SK-N-SH treated with all-trans-retinoic acid at 6 μM for 48 hours (cell line): ENCODE results near the gene ABHD8.

Experiments used
- ATAC-seq: fragments of 200-7000 bp; cut with Tn5 transposase; 3 replicates; pipeline ENCODE4 v1.9.1; 2020; ENCODE audit warnings: mild to moderate bottlenecking, moderate library complexity
- ARNTL ChIP-seq: fragments of 450-650 bp; formaldehyde crosslinking; IDR thresholded peaks from 2 replicates; pipeline ENCODE4 v1.5.0; 2020; ENCODE audit warnings: low read depth, mild to moderate bottlenecking, moderate library complexity, borderline replicate concordance
- BACH2 ChIP-seq: fragments of 250-450 bp; sonication (Bioruptor Pico); IDR thresholded peaks from 2 replicates; pipeline ENCODE4 v1.9.0; 2021; ENCODE audit warnings: mild to moderate bottlenecking, borderline replicate concordance
- CSDC2 ChIP-seq: fragments of 250-450 bp; sonication (Bioruptor Pico); IDR thresholded peaks from 2 replicates; pipeline ENCODE4 v1.5.0; 2020; ENCODE audit warnings: mild to moderate bottlenecking, moderate library complexity
- ESRRG ChIP-seq: fragments of 250-450 bp; sonication (Bioruptor Pico); IDR thresholded peaks from 2 replicates; pipeline ENCODE4 v1.6.1; 2021; ENCODE audit warnings: mild to moderate bottlenecking
- GLIS3 ChIP-seq: fragments of 250-450 bp; sonication (Bioruptor Pico); IDR thresholded peaks from 2 replicates; pipeline ENCODE4 v1.5.0; 2020; ENCODE audit warnings: mild to moderate bottlenecking, moderate library complexity
- ISL1 ChIP-seq: fragments of 250-450 bp; sonication (Bioruptor Pico); IDR thresholded peaks from 2 replicates; pipeline ENCODE4 v2.1.2; 2022; ENCODE audit warnings: mild to moderate bottlenecking, moderate library complexity
- OSR1 ChIP-seq: fragments of 250-450 bp; sonication (Bioruptor Pico); IDR thresholded peaks from 2 replicates; pipeline ENCODE4 v1.8.0; 2022; ENCODE audit warnings: moderate library complexity, mild to moderate bottlenecking, inconsistent platforms
- PPARA ChIP-seq: fragments of 250-450 bp; sonication (Bioruptor Pico); IDR thresholded peaks from 2 replicates; pipeline ENCODE4 v1.5.0; 2020; ENCODE audit warnings: mild to moderate bottlenecking, borderline replicate concordance
- RARB ChIP-seq: fragments of 250-450 bp; sonication (Bioruptor Pico); IDR thresholded peaks from 2 replicates; pipeline ENCODE4 v1.8.0; 2021; ENCODE audit warnings: mild to moderate bottlenecking, moderate library complexity
- SNAI2 ChIP-seq: fragments of 250-450 bp; sonication (Bioruptor Pico); IDR thresholded peaks from 2 replicates; pipeline ENCODE4 v1.5.0; 2020; ENCODE audit warnings: mild to moderate bottlenecking, moderate library complexity
- TOX ChIP-seq: fragments of 250-450 bp; sonication (Bioruptor Pico); IDR thresholded peaks from 2 replicates; pipeline ENCODE4 v1.8.0; 2021; ENCODE audit warnings: mild to moderate bottlenecking, moderate library complexity, borderline replicate concordance
- ZC3H10 ChIP-seq: fragments of 250-450 bp; sonication (Bioruptor Pico); IDR thresholded peaks from 2 replicates; pipeline ENCODE4 v1.5.1; 2021; ENCODE audit warnings: mild to moderate bottlenecking, moderate library complexity
- ZFP3 ChIP-seq: fragments of 250-450 bp; sonication (Bioruptor Pico); IDR thresholded peaks from 2 replicates; pipeline ENCODE4 v1.5.0; 2020; ENCODE audit warnings: mild to moderate bottlenecking, moderate library complexity
- ZFP30 ChIP-seq: fragments of 450-650 bp; formaldehyde crosslinking; IDR thresholded peaks from 2 replicates; pipeline ENCODE4 v1.5.0; 2022; ENCODE audit warnings: mild to moderate bottlenecking, moderate library complexity
- ZNF565 ChIP-seq: fragments of 450-650 bp; formaldehyde crosslinking; conservative IDR thresholded peaks from 2 replicates; pipeline ENCODE4 v1.5.0; 2020; ENCODE audit warnings: low read depth, mild to moderate bottlenecking, moderate library complexity
- ZNF70 ChIP-seq: fragments of 450-650 bp; formaldehyde crosslinking; IDR thresholded peaks from 2 replicates; pipeline ENCODE4 v1.5.0; 2020; ENCODE audit warnings: mild to moderate bottlenecking, moderate library complexity
- ZNF8 ChIP-seq: fragments of 450-650 bp; formaldehyde crosslinking; IDR thresholded peaks from 2 replicates; pipeline ENCODE4 v1.5.0; 2020; ENCODE audit warnings: mild to moderate bottlenecking, moderate library complexity
- TF ChIP-seq, protein P1 (sequence below): fragments of 250-450 bp; sonication (Bioruptor Pico); IDR thresholded peaks from 2 replicates; pipeline ENCODE4 v1.5.1; 2021; ENCODE audit warnings: mild to moderate bottlenecking, moderate library complexity
- TF ChIP-seq, protein P2 (sequence below): fragments of 250-450 bp; sonication (Bioruptor Pico); IDR thresholded peaks from 2 replicates; pipeline ENCODE4 v1.5.1; 2020; ENCODE audit warnings: low read depth, mild to moderate bottlenecking, moderate library complexity
- TF ChIP-seq, protein P3 (sequence below): fragments of 250-450 bp; sonication (Bioruptor Pico); IDR thresholded peaks from 2 replicates; pipeline ENCODE4 v1.5.0; 2020; ENCODE audit warnings: mild to moderate bottlenecking, moderate library complexity

The ABHD8 gene

DNA sequence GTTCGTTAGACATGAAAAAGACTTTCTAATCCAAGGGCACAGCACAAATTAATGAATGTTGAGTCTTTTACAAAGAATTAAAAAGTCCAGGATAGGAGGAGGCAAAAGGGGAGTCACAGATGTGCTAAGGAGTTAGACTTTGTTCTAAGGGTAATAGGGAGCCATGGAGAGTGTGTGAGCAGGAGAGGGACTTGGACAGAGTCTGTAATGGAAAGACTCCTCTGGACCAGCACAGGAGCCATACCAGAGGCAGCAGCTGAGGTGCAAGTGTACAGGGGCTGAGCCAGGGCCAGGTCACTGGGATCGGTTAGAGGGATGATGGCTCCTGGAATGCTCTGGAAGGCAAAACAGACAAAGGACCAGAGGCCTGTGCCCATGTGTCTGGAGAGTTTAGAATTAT, 44.7 kb upstream of the ABHD8 start (continued):
- TF ChIP-seq, protein P1, sequence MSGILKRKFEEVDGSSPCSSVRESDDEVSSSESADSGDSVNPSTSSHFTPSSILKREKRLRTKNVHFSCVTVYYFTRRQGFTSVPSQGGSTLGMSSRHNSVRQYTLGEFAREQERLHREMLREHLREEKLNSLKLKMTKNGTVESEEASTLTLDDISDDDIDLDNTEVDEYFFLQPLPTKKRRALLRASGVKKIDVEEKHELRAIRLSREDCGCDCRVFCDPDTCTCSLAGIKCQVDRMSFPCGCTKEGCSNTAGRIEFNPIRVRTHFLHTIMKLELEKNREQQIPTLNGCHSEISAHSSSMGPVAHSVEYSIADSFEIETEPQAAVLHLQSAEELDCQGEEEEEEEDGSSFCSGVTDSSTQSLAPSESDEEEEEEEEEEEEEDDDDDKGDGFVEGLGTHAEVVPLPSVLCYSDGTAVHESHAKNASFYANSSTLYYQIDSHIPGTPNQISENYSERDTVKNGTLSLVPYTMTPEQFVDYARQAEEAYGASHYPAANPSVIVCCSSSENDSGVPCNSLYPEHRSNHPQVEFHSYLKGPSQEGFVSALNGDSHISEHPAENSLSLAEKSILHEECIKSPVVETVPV (CRISPR knock-in tag), result no peak
- TF ChIP-seq RARB (CRISPR knock-in tag) (no peak), TOX (CRISPR knock-in tag) (no peak)

DNA sequence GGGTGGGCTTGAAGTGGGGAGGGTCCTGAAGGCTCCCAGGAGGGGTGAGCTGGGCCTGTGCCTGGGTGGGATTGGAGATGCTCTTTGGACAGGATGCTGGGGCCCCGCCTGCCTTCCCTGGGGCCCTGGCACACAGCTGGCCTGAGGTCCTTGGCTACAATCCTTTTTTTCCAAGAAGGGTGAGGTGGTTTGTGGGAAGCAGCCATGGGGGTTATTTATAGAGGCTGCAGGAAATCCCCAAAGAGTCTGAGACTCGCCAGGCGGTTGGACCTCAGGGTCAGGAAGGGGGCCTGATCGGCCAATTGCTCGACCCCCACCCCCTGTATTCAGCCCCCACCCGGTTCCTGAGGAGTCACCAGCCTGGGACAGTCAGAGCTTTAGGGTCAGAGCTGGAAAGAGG, 44.1 kb upstream of the ABHD8 start:
- ATAC-seq, result no peak
- TF ChIP-seq, protein P2, sequence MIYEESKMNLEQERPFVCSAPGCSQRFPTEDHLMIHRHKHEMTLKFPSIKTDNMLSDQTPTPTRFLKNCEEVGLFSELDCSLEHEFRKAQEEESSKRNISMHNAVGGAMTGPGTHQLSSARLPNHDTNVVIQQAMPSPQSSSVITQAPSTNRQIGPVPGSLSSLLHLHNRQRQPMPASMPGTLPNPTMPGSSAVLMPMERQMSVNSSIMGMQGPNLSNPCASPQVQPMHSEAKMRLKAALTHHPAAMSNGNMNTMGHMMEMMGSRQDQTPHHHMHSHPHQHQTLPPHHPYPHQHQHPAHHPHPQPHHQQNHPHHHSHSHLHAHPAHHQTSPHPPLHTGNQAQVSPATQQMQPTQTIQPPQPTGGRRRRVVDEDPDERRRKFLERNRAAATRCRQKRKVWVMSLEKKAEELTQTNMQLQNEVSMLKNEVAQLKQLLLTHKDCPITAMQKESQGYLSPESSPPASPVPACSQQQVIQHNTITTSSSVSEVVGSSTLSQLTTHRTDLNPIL (CRISPR knock-in tag), result no peak
- no peak for TF ChIP-seq TOX (CRISPR knock-in tag)
- TF ChIP-seq OSR1, result no peak
- no peak for TF ChIP-seq ZNF70 (CRISPR knock-in tag)
- TF ChIP-seq ARNTL (CRISPR knock-in tag), result no peak
- TF ChIP-seq ISL1, result no peak
- no peak for TF ChIP-seq ZC3H10 (CRISPR knock-in tag)
- no peak for TF ChIP-seq ZFP30 (CRISPR knock-in tag)
- no peak for TF ChIP-seq GLIS3 (CRISPR knock-in tag)
- no peak for TF ChIP-seq BACH2 (CRISPR knock-in tag)

DNA sequence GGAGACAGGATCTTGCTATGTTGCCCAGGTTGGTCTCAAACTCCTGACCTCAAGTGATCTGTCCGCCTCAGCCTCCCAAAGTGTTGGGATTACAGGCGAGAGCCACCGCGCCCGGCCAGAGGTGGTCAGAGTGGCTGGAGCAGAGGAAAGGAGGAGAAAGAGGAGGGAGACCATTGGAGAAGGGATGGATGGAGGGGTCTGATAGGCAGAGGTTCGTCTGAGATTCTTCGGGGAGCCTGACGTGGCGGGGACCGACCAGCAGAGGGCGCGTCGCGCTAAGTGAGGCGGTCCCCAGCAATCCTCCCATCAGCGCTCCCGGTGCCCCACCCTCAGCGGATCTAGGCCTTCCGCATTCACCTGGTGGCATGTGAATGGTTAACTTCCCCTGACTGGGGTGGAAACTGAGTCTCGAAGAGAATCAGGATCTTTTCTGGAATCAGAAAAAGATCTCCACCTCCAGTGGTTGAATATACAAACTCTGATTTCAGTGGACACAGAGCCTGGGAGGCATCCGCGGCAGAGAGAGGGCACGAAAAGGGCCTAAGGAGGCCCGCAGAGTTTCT, 43.0 kb upstream of the ABHD8 start:
- no peak for TF ChIP-seq SNAI2 (CRISPR knock-in tag)
- TF ChIP-seq GLIS3 (CRISPR knock-in tag), result no peak
- no peak for TF ChIP-seq RARB (CRISPR knock-in tag)
- peak; percentile 88 for TF ChIP-seq ZNF70 (CRISPR knock-in tag)
- no peak for TF ChIP-seq ZC3H10 (CRISPR knock-in tag)
- TF ChIP-seq TOX (CRISPR knock-in tag), result no peak
- TF ChIP-seq ZNF8 (CRISPR knock-in tag), result no peak
- ATAC-seq, result peak; percentile 95

DNA sequence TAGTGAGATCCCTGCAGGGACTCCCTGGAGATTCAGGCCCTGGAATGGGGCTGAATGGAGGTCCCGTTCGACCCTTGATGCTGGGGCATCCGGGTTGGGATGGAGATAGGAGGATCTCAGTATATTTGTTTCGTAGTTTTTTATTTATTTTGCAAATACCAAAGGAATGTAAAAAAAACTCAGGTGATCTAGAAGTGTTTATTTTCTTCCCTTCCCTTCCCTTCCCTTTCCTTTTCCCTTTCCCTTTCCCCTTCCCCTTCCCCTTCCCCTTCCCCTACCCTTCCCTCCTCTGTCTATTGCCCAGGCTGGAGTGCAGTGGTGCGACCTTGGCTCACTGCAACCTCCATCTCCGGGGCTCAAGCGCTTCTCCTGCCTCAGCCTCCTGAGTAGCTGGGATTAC, 38.6 kb upstream of the ABHD8 start:
- ATAC-seq, result no peak
- TF ChIP-seq PPARA, result no peak
- TF ChIP-seq ZNF70 (CRISPR knock-in tag), result no peak
- TF ChIP-seq ZC3H10 (CRISPR knock-in tag), result no peak
- no peak for TF ChIP-seq BACH2 (CRISPR knock-in tag)
- TF ChIP-seq, protein P1 (CRISPR knock-in tag), result no peak
- TF ChIP-seq ZFP30 (CRISPR knock-in tag), result no peak
- no peak for TF ChIP-seq ZFP3
- TF ChIP-seq ARNTL (CRISPR knock-in tag), result no peak
- TF ChIP-seq, protein P2 (CRISPR knock-in tag), result no peak
- TF ChIP-seq, all 23 proteins: peak for 0

DNA sequence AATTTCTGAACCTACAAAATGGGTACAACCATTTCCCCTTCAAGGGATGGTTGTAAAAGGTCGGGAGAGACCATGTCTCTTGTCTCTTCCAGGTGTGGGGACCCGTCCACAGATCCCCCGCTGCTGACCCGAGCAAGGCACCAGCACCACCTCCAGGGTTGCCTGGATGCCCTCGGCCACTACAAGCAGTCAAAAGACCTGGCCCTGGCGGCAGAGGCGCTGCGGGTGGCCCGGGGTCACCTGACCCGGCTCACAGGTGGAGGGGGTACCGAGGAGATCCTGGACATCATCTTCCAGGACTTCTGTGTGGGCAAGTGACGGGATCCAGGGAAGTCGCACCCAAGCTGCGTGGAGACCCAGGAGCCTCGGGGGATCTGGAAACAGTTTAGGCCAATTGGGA, 38.2 kb upstream of the ABHD8 start:
- no peak for ATAC-seq
- TF ChIP-seq ZFP30 (CRISPR knock-in tag) (no peak), ARNTL (CRISPR knock-in tag) (no peak), ESRRG (CRISPR knock-in tag) (no peak), CSDC2 (CRISPR knock-in tag) (no peak), RARB (CRISPR knock-in tag) (no peak), ISL1 (no peak), ZNF565 (CRISPR knock-in tag) (no peak), PPARA (no peak)
- TF ChIP-seq, protein P3, sequence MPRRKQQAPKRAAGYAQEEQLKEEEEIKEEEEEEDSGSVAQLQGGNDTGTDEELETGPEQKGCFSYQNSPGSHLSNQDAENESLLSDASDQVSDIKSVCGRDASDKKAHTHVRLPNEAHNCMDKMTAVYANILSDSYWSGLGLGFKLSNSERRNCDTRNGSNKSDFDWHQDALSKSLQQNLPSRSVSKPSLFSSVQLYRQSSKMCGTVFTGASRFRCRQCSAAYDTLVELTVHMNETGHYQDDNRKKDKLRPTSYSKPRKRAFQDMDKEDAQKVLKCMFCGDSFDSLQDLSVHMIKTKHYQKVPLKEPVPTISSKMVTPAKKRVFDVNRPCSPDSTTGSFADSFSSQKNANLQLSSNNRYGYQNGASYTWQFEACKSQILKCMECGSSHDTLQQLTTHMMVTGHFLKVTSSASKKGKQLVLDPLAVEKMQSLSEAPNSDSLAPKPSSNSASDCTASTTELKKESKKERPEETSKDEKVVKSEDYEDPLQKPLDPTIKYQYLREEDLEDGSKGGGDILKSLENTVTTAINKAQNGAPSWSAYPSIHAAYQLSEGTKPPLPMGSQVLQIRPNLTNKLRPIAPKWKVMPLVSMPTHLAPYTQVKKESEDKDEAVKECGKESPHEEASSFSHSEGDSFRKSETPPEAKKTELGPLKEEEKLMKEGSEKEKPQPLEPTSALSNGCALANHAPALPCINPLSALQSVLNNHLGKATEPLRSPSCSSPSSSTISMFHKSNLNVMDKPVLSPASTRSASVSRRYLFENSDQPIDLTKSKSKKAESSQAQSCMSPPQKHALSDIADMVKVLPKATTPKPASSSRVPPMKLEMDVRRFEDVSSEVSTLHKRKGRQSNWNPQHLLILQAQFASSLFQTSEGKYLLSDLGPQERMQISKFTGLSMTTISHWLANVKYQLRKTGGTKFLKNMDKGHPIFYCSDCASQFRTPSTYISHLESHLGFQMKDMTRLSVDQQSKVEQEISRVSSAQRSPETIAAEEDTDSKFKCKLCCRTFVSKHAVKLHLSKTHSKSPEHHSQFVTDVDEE (CRISPR knock-in tag), result no peak
